IMR-90 (cell line): ENCODE results near the gene MICOS13. TPM values are rescaled to one million over a fixed set of nuclear protein-coding genes. Genes with fewer than 3 reads are reported as not detected.

Source experiments
- ATAC-seq: fragments of 200-7000 bp; cut with Tn5 transposase; 2 replicates; pipeline ENCODE4 v1.9.1; 2020; ENCODE audit warnings: low read depth, mild to moderate bottlenecking, moderate library complexity
- BruUV-seq: library from RNA; stranded (reverse); fragments of 400-500 nt; replicated peaks from 2 replicates; lab custom pipeline; 2021; lab: Mats Ljungman, UMichigan
- CTCF ChIA-PET: fragments of 300-600 bp; formaldehyde crosslinking; extraction: SDS; loops from one replicate; lab custom pipeline; 2021; ENCODE audit warnings: antibody characterized with exemption; lab: Yijun Ruan, JAX
- POLR2A ChIA-PET: fragments of 300-600 bp; sonication (Branson Sonifier 250); formaldehyde crosslinking; loops from one replicate; lab custom pipeline; 2022; ENCODE audit warnings: antibody characterized with exemption; ENCODE audit not compliant: unreplicated experiment; lab: Charles Lee
- DNase-seq: peaks from one replicate; pipeline ENCODE4 v3.0.0; 2013
- H2AFZ ChIP-seq: replicated peaks from 2 replicates; pipeline ENCODE3; 2013; ENCODE audit warnings: low read length, mild to moderate bottlenecking; ENCODE audit not compliant: poor library complexity
- H2AK5ac ChIP-seq: 2 replicates; pipeline ENCODE4 v1.6.1; 2013; ENCODE audit warnings: low read depth, low read length, inconsistent platforms
- H2AK9ac ChIP-seq: replicated peaks from 2 replicates; pipeline ENCODE3; 2013; ENCODE audit warnings: mild to moderate bottlenecking, low read depth, low read length, moderate library complexity; ENCODE audit not compliant: poor library complexity
- H2BK120ac ChIP-seq: 2 replicates; pipeline ENCODE4 v1.6.1; 2013; ENCODE audit warnings: low read depth, low read length, inconsistent platforms
- H2BK15ac ChIP-seq: 3 replicates; pipeline ENCODE4 v1.6.1; 2013; ENCODE audit warnings: low read depth, low read length, inconsistent platforms
- H2BK20ac ChIP-seq: 2 replicates; pipeline ENCODE4 v1.6.1; 2013; ENCODE audit warnings: low read depth, mild to moderate bottlenecking, inconsistent platforms, low read length, moderate library complexity
- H2BK5ac ChIP-seq: 2 replicates; pipeline ENCODE4 v1.6.1; 2013; ENCODE audit warnings: mild to moderate bottlenecking, low read depth, low read length, inconsistent platforms; ENCODE audit not compliant: poor library complexity, severe bottlenecking
- H3K14ac ChIP-seq: replicated peaks from 2 replicates; pipeline ENCODE4 v1.6.1; 2013; ENCODE audit warnings: low read depth, low read length, inconsistent platforms
- H3K18ac ChIP-seq: 2 replicates; pipeline ENCODE4 v1.6.1; 2013; ENCODE audit warnings: low read depth, low read length, control low read depth
- H3K23ac ChIP-seq: 2 replicates; pipeline ENCODE4 v1.6.1; 2013; ENCODE audit warnings: low read depth, low read length, inconsistent platforms
- H3K27ac ChIP-seq: 2 replicates; pipeline ENCODE4 v1.5.1; 2013; ENCODE audit warnings: mild to moderate bottlenecking, control low read depth, low read length; ENCODE audit not compliant: insufficient read depth
- H3K27me3 ChIP-seq: 2 replicates; pipeline ENCODE4 v1.6.1; 2013; ENCODE audit warnings: low read length; ENCODE audit not compliant: control insufficient read depth, insufficient read depth
- H3K36me3 ChIP-seq: 2 replicates; pipeline ENCODE4 v1.6.1; 2013; ENCODE audit warnings: low read length, mixed read lengths; ENCODE audit not compliant: control insufficient read depth, insufficient read depth
- H3K4ac ChIP-seq: 2 replicates; pipeline ENCODE4 v1.6.1; 2013; ENCODE audit warnings: low read depth, low read length, inconsistent platforms
- H3K4me1 ChIP-seq: 2 replicates; pipeline ENCODE4 v1.6.1; 2013; ENCODE audit warnings: low read length, mixed read lengths; ENCODE audit not compliant: control insufficient read depth, insufficient read depth
- H3K4me2 ChIP-seq: 2 replicates; pipeline ENCODE4 v1.6.1; 2013; ENCODE audit warnings: low read depth, mild to moderate bottlenecking, control low read depth, low read length, moderate library complexity
- H3K4me3 ChIP-seq: 2 replicates; pipeline ENCODE4 v1.5.1; 2013; ENCODE audit warnings: low read depth, mild to moderate bottlenecking, control low read depth, low read length, moderate library complexity; ENCODE audit not compliant: insufficient read depth
- H3K56ac ChIP-seq: 2 replicates; pipeline ENCODE4 v1.6.1; 2013; ENCODE audit warnings: low read length, inconsistent platforms; ENCODE audit not compliant: insufficient read depth; ENCODE audit errors: extremely low read depth
- H3K79me1 ChIP-seq, 2 experiments: 2 replicates each; pipeline ENCODE4 v1.6.1; 2013; ENCODE audit warnings: low read length in 2 of 2, inconsistent platforms in 1 of 2, low read depth in 1 of 2
- H3K9ac ChIP-seq: 2 replicates; pipeline ENCODE4 v1.6.1; 2013; ENCODE audit warnings: low read depth, low read length, control low read depth
- H3K9me1 ChIP-seq: 2 replicates; pipeline ENCODE4 v1.6.1; 2013; ENCODE audit warnings: low read length, inconsistent platforms; ENCODE audit not compliant: insufficient read depth
- H3K9me3 ChIP-seq: 2 replicates; pipeline ENCODE4 v1.6.1; 2013; ENCODE audit warnings: low read length; ENCODE audit not compliant: control insufficient read depth, insufficient read depth
- H4K20me1 ChIP-seq: 2 replicates; pipeline ENCODE4 v1.6.1; 2013; ENCODE audit warnings: low read length, inconsistent platforms; ENCODE audit not compliant: insufficient read depth
- H4K5ac ChIP-seq: 2 replicates; pipeline ENCODE4 v1.6.1; 2013; ENCODE audit warnings: mild to moderate bottlenecking, low read depth, low read length, control low read depth
- H4K8ac ChIP-seq, 2 experiments: 2 replicates each; pipeline ENCODE4 v1.6.1; 2013; ENCODE audit warnings: low read depth in 2 of 2, low read length in 2 of 2, control low read depth in 1 of 2, inconsistent platforms in 1 of 2
- H4K91ac ChIP-seq: 2 replicates; pipeline ENCODE4 v1.6.1; 2013; ENCODE audit warnings: low read depth, low read length, inconsistent platforms; ENCODE audit not compliant: insufficient read depth
- CEBPB ChIP-seq: IDR thresholded peaks from 2 replicates; pipeline ENCODE4 v1.6.1; 2012; ENCODE audit warnings: low read depth, low read length, improper control_type of control experiment
- CHD1 ChIP-seq: IDR thresholded peaks from 2 replicates; pipeline ENCODE4 v1.6.1; 2012; ENCODE audit warnings: low read depth, low read length, improper control_type of control experiment
- CTCF ChIP-seq: conservative IDR thresholded peaks from 2 replicates; pipeline ENCODE4 v1.5.1; 2012; ENCODE audit warnings: mild to moderate bottlenecking, low read depth, low read length, improper control_type of control experiment
- ELK1 ChIP-seq: fragments of 150-350 bp; IDR thresholded peaks from 2 replicates; pipeline ENCODE4 v1.6.1; 2016; ENCODE audit warnings: low read depth, mild to moderate bottlenecking, low read length, moderate library complexity, borderline replicate concordance
- FOS ChIP-seq: fragments of 150-350 bp; IDR thresholded peaks from 2 replicates; pipeline ENCODE4 v1.6.1; 2016; ENCODE audit warnings: low read depth, low read length
- MAFK ChIP-seq: IDR thresholded peaks from 2 replicates; pipeline ENCODE4 v1.6.1; 2012; ENCODE audit warnings: low read depth, low read length, improper control_type of control experiment
- MAZ ChIP-seq: IDR thresholded peaks from 2 replicates; pipeline ENCODE4 v1.6.1; 2012; ENCODE audit warnings: low read depth, mild to moderate bottlenecking, low read length, improper control_type of control experiment, moderate library complexity, borderline replicate concordance
- MXI1 ChIP-seq: IDR thresholded peaks from 2 replicates; pipeline ENCODE4 v1.6.1; 2012; ENCODE audit warnings: low read depth, mild to moderate bottlenecking, low read length, moderate library complexity, borderline replicate concordance
- POLR2A ChIP-seq: IDR thresholded peaks from 2 replicates; pipeline ENCODE4 v1.6.1; 2012; ENCODE audit warnings: mild to moderate bottlenecking, low read depth, low read length
- RAD21 ChIP-seq: IDR thresholded peaks from 2 replicates; pipeline ENCODE4 v1.6.1; 2012; ENCODE audit warnings: low read length, improper control_type of control experiment
- RCOR1 ChIP-seq: IDR thresholded peaks from 2 replicates; pipeline ENCODE4 v1.6.1; 2012; ENCODE audit warnings: mild to moderate bottlenecking, low read length, improper control_type of control experiment; ENCODE audit not compliant: insufficient replicate concordance
- RFX5 ChIP-seq: IDR thresholded peaks from 2 replicates; pipeline ENCODE4 v1.8.0; 2012; ENCODE audit warnings: low read depth, mild to moderate bottlenecking, low read length, moderate library complexity
- SMC3 ChIP-seq: fragments of 150-350 bp; IDR thresholded peaks from 2 replicates; pipeline ENCODE4 v1.6.1; 2016; ENCODE audit warnings: low read depth, mild to moderate bottlenecking, antibody characterized with exemption, low read length, moderate library complexity
- USF2 ChIP-seq: fragments of 150-350 bp; IDR thresholded peaks from 2 replicates; pipeline ENCODE4 v1.6.1; 2017; ENCODE audit warnings: mild to moderate bottlenecking, antibody characterized with exemption, low read length, low read depth
- WGBS, 2 experiments: methylation state at CpG; one replicate each; pipeline versions ENCODE4 v1.1.5 to v1.1.7; 2013; ENCODE audit warnings: missing lambda C conversion rate in 2 of 2; ENCODE audit not compliant: insufficient read length in 1 of 2; ENCODE audit errors: extremely low coverage in 2 of 2; 5-methylcytosine and 5-hydroxymethylcytosine counted together
- dilution Hi-C: fragments of 300-500 bp; cut with HindIII; formaldehyde crosslinking; loops from one replicate; pipeline ENCODE4 v1.14.3; 2018; ENCODE audit warnings: low sequenced_read_pairs; ENCODE audit not compliant: unreplicated experiment
- in situ Hi-C: fragments of 300-500 bp; cut with MboI; formaldehyde crosslinking; loops from 3 replicates; pipeline ENCODE4 v1.14.3; 2019; ENCODE audit warnings: low sequenced_read_pairs, inconsistent platforms, mixed read lengths
- intact Hi-C: fragments of 100-400 bp; cut with micrococcal nuclease; formaldehyde crosslinking; loops from 2 replicates; pipeline ENCODE4 v1.10.0; 2022
- polyA plus RNA-seq, 3 experiments: library from polyadenylated mRNA; depleted of rRNA; stranded (reverse); fragments of >200 nt; gene quantifications; 2 replicates each; pipeline ENCODE4 v1.2.3, GENCODE V29; 2012; ENCODE audit warnings: low replicate concordance in 1 of 3
- total RNA-seq: library from RNA; depleted of rRNA; stranded (reverse); fragments of >200 nt; gene quantifications from 2 replicates; pipeline ENCODE4 v1.2.3, GENCODE V29; 2012

The MICOS13 gene
- total and polyA plus RNA-seq, 2 of the 4 experiments (the other 2 are of a cell fraction): 14.5 to 48.9 TPM

- Histone ChIP-seq H3K56ac (peak overlapping the region; percentile 86), H3K18ac (peak overlapping the region; percentile 53), H3K4me3 (peak overlapping the region; percentile 75), H3K79me1 (peaks cover 15 to 19% of the 10 kb centered on the region in 2 experiments; a peak in 3 of 4 replicates), H3K4me2 (peak overlapping the region; percentile 99), H2AFZ (peak overlapping the region; percentile 97), H3K9me1 (peaks cover 3% of the 10 kb centered on the region; the same call in 1 of the 2 replicates), H4K20me1 (no peaks in the 10 kb centered on the region; the same call in 1 of the 2 replicates), H3K4ac (peak overlapping the region; percentile 85), H2AK9ac (peak overlapping the region; percentile 97), H3K36me3 (no peaks in the 10 kb centered on the region), H4K8ac (peak overlapping the region; percentile 88 to 95), H3K9me3 (no peaks in the 10 kb centered on the region), H3K4me1 (peaks cover 7% of the 10 kb centered on the region), H2AK5ac (peak overlapping the region; percentile 87), H2BK5ac (peak overlapping the region; percentile 58), H3K14ac (peak overlapping the region; percentile 68), H3K27ac (peak overlapping the region; percentile 69), H2BK20ac (no peak overlapping the region), H2BK120ac (peak overlapping the region; percentile 22; the same call in 1 of the 2 replicates), H2BK15ac (0 out of 3 replicates have a peak overlapping the region, but pooled peaks have one; percentile 9), H3K27me3 (no peaks in the 10 kb centered on the region), H3K9ac (peak overlapping the region; percentile 79), H3K23ac (peak overlapping the region; percentile 69), H4K91ac (peak overlapping the region; percentile 87), H4K5ac (peak overlapping the region; percentile 85)
- 0% methylated on average over 2 of the region's 23 CpGs; no CpG with 5 or more reads in 1 of the 2 experiments for WGBS, 2 experiments
- CTCF ChIA-PET: no interaction called here
- DNase-seq (peak; percentile 21), ATAC-seq (peak; percentile 25)
- TF ChIP-seq SMC3: no peak
- TF ChIP-seq MAFK: no peak
- TF ChIP-seq RFX5: no peak
- TF ChIP-seq FOS: no peak
- TF ChIP-seq ELK1: no peak
- TF ChIP-seq CTCF: no peak
- no peak for TF ChIP-seq CHD1
- no peak for TF ChIP-seq RAD21
- no peak for TF ChIP-seq USF2
- TF ChIP-seq POLR2A: no peak
- TF ChIP-seq RCOR1: no peak
- no peak for TF ChIP-seq MAZ
- TF ChIP-seq MXI1: no peak; the same call in 1 of the 2 replicates
- no peak for TF ChIP-seq CEBPB
- dilution Hi-C loops: no loop called here
- in situ Hi-C loops: no loop called here
- no TSS peak for BruUV-seq
- POLR2A ChIA-PET: no interaction called here
- intact Hi-C loops: no loop called here
These were observed 256 bp downstream of the MICOS13 start for GRCh38 chr19:5680084-5680436.
